GM12878 (cell line): ENCODE measurements around the gene CCR5.

Source experiments
- BHLHE40 ChIP-seq, 2 experiments: fragments of 450-650 bp in 1 of 2; IDR thresholded peaks; 2 replicates each; pipeline ENCODE4 v1.6.1; 2011 to 2017; ENCODE audit warnings: low read depth in 2 of 2, borderline replicate concordance in 1 of 2, improper control_type of control experiment in 1 of 2, low read length in 1 of 2, mild to moderate bottlenecking in 1 of 2
- JUND ChIP-seq: IDR thresholded peaks from 2 replicates; pipeline ENCODE4 v1.6.1; 2012; ENCODE audit warnings: low read depth, mild to moderate bottlenecking, low read length, improper control_type of control experiment, moderate library complexity
- POLR2A ChIP-seq: IDR thresholded peaks from 2 replicates; pipeline ENCODE4 v1.6.1; 2011; ENCODE audit warnings: low read depth, mild to moderate bottlenecking, low read length
- SP1 ChIP-seq: IDR thresholded peaks from one replicate; pipeline ENCODE4 v1.6.1; 2011; ENCODE audit warnings: low read depth, low read length
- YBX1 ChIP-seq: fragments of 450-650 bp; IDR thresholded peaks from 2 replicates; pipeline ENCODE4 v1.6.1; 2016; ENCODE audit warnings: antibody characterized with exemption

- TF ChIP-seq BHLHE40 (IDR thresholded peaks at IDR 0.05; ENCODE audit: borderline replicate concordance in 1 of 2, low read depth in 2 of 2, low read length in 1 of 2): no peak
- no peak for TF ChIP-seq SP1
- TF ChIP-seq YBX1: no peak
- no peak for TF ChIP-seq JUND
- TF ChIP-seq POLR2A: no peak
Measured at GRCh38 chr3:46353647-46354410, 16.9 kb upstream of the CCR5 start, which contains the start of gene CCR2.
